Putamen (tissue), 1 donor: Measurements from ENCODE around the gene C3orf20.

Experiments
- DNase-seq: peaks from one replicate; pipeline ENCODE4 v3.0.0-alpha.2; 2016; ENCODE audit warnings: low spot score

C3orf20 gene

GRCh38 chr3:14674841-14675240 lies at the start of gene C3orf20:
TSS of gene C3orf20 (plus strand) at chr3:14675141. CDS start at chr3:14682714, 7,573 bp downstream.
- no peak for DNase-seq

- no peak for DNase-seq
These were observed 49.5 kb upstream of the C3orf20 start for GRCh38 chr3:14625443-14625842.

GRCh38 chr3:14627815-14628214 lies 47.1 kb upstream of the C3orf20 start:
- DNase-seq, result no peak

- no peak for DNase-seq
These were observed 46.5 kb upstream of the C3orf20 start for GRCh38 chr3:14628406-14628805.

- no peak for DNase-seq
These were observed 44.4 kb upstream of the C3orf20 start for GRCh38 chr3:14630404-14631100.

- no peak for DNase-seq
These were observed 43.8 kb upstream of the C3orf20 start for GRCh38 chr3:14631101-14631497.

- DNase-seq, result no peak
These were observed 43.1 kb upstream of the C3orf20 start for GRCh38 chr3:14631687-14632441.

- DNase-seq, result no peak
These were observed 42.5 kb upstream of the C3orf20 start for GRCh38 chr3:14632442-14632930.

GRCh38 chr3:14633417-14633816 lies 41.5 kb upstream of the C3orf20 start:
- DNase-seq, result no peak

GRCh38 chr3:14633819-14634424 lies 41.0 kb upstream of the C3orf20 start:
- DNase-seq, result no peak

- DNase-seq, result no peak
These were observed 40.1 kb upstream of the C3orf20 start for GRCh38 chr3:14634763-14635400.

- no peak for DNase-seq
These were observed 38.3 kb upstream of the C3orf20 start for GRCh38 chr3:14636496-14637087.

- DNase-seq, result peak; percentile 49
These were observed 34.8 kb upstream of the C3orf20 start for GRCh38 chr3:14640157-14640562.

- DNase-seq, result no peak
These were observed 34.2 kb upstream of the C3orf20 start for GRCh38 chr3:14640734-14641133.

- no peak for DNase-seq
These were observed 33.6 kb upstream of the C3orf20 start for GRCh38 chr3:14641346-14641745.

- no peak for DNase-seq
These were observed 29.5 kb upstream of the C3orf20 start for GRCh38 chr3:14645453-14645852.

GRCh38 chr3:14646131-14646573 lies 28.8 kb upstream of the C3orf20 start:
- no peak for DNase-seq

- no peak for DNase-seq
These were observed 28.1 kb upstream of the C3orf20 start for GRCh38 chr3:14646589-14647413.

- DNase-seq, result no peak
These were observed 26.7 kb upstream of the C3orf20 start for GRCh38 chr3:14647976-14648955.

- DNase-seq, result no peak
These were observed 25.5 kb upstream of the C3orf20 start for GRCh38 chr3:14649466-14649865.
